ENCODE data around the gene SLC6A12.

SLC6A12 gene

GRCh38 chr12:157644-158043, 56.3 kb downstream of the SLC6A12 start:
- no peak for DNase-seq

DNA sequence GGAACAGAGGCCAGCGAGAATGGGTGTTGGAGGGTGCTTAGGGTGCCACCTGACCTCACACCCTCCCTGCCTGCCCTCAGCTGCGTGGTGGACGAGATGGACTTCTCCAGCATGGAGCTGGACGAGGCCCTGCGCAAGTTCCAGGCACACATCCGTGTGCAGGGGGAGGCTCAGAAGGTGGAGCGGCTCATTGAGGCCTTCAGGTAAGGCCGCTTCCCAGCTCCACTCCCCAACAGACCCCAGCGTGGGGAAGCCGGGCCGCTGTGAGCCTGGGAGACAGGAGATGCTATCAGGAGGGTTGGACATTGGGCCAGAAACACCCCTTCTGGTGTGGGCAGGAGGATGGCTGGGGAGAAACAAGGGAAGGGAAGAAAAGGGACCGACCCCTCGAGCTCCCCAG, 57.0 kb downstream of the SLC6A12 start:
- DNase-seq, result no peak

- DNase-seq, result no peak
Observed at GRCh38 chr12:155646-156045, 58.3 kb downstream of the SLC6A12 start.

- DNase-seq, result no peak
Observed at GRCh38 chr12:155006-155405, 59.0 kb downstream of the SLC6A12 start.

DNA sequence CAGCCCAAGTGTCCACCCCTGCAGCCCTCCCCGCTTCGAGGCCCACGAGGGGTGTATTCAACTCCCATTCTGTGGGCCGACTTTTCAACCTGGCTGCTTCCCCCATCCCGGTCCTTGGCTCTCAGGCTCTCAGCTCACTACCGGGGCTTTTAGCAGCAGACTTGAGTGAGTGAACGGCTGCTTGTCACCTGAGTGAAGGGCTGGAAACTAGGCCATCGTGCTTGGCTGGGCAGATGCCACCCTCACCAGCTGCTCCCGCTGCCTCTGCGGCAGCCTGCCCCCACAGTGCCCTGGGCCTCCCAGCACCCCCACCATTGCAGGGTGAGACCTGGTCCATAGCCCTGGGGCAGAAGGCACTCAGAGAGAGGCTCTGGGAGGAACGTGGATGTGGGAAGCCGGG, 59.9 kb downstream of the SLC6A12 start:
- no peak for DNase-seq

GRCh38 chr12:153080-153746, 60.7 kb downstream of the SLC6A12 start:
- no peak for DNase-seq

- no peak for DNase-seq
Observed at GRCh38 chr12:152440-152839, 61.5 kb downstream of the SLC6A12 start.

GRCh38 chr12:151579-151978, 62.4 kb downstream of the SLC6A12 start:
- DNase-seq, result no peak

DNA sequence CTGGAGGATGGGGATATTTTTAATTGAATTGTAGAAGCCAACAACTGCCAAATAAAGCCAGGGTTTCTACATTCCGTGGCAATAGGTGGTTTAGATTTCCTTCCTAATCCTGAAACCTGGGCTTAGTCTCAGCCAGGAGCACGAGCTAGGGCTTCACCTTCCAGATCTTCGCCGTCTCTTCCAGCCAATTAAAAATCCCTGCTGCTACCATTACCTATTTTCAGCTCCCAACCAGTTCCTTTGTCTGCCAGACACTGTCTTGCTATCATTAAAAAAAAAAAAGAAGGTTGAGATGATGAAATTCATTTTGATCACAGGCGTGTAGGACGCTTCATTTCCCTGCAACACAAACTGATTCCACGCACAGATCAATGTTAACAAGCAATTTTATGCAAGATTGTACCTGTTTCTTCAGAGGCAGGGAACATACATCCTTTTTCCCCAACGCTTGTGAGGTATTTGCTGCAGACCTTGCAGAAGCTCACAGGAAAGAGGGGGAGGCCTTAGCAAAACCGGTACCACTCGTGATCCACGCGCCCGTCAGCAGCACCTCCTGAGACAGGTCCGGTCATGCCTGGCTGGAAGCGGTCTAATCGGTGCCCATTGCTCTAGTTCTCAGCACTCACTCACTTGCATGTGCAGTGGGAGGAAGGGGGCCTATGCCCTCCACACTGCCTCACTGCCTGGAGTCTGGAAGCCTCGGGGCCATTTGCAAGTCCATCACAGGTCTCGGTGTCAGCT, 65.1 kb downstream of the SLC6A12 start:
- no peak for DNase-seq

- no peak for DNase-seq
Observed at GRCh38 chr12:147242-147641, 66.7 kb downstream of the SLC6A12 start.

DNA sequence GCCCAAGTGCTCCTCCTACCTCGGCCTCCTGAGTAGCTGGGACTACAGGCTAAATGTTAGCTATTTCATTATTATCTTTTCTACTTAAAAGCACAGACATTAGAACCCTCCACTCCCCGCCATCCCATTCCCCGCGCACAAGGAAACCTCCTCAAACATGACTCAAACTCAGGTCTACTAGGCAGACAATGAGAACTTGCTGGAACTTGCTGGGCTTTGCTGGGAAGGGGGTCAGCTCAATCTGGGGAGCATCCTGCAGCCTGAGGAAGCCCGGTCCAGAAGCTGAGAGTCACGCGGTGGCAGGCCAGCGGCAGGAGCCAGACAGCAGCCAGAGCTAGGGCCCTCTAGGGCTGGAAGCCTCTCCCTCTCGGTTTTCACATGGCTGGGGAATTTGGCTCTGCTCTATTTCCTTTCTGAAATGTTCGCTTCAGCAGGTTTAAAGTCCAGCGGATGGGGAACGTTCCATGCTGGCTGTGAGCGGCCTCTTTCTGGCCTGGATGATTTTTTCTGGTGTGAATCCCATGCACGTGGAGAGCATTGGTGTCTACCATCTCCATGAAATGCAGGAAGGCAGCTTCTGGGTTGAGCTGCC, 68.5 kb downstream of the SLC6A12 start:
- no peak for DNase-seq

GRCh38 chr12:144650-145284, 69.2 kb downstream of the SLC6A12 start:
- no peak for DNase-seq

GRCh38 chr12:143964-144649, 69.8 kb downstream of the SLC6A12 start:
- no peak for DNase-seq

- DNase-seq, result no peak
Observed at GRCh38 chr12:140162-140561, 73.8 kb downstream of the SLC6A12 start.
